ENCODE measurements around the gene ITGAL. TPM values are rescaled to one million over a fixed set of nuclear protein-coding genes. Genes with fewer than 3 reads are reported as not detected.
"Not testable (repeated sequence)": the region's sequence is repeated elsewhere in the genome, so short reads cannot be mapped to it uniquely, and the experiment has no call there.

Gene ITGAL
- total RNA-seq, 1 experiment from 2014 or later, result not detected

- no peaks in the 10 kb centered on the region for H3K79me1 ChIP-seq (ENCODE audit: insufficient read depth, low read depth, low read length, poor library complexity, severe bottlenecking)
- H3K4me1 ChIP-seq (ENCODE audit: insufficient read depth, low read length), result no peaks in the 10 kb centered on the region
- H2BK15ac ChIP-seq (ENCODE audit: low read depth, low read length), result no peak overlapping the region
- H4K91ac ChIP-seq (ENCODE audit: insufficient read length, low read depth, low read length), result no peak overlapping the region
- no peak overlapping the region for H3K4me3 Mint-ChIP-seq
- no peak overlapping the region for H4K8ac ChIP-seq (replicated peaks; ENCODE audit: insufficient read length, low read depth, low read length)
- no peak overlapping the region for H2BK20ac ChIP-seq (ENCODE audit: low read depth, low read length, poor library complexity, severe bottlenecking)
- peaks cover 3% of the 10 kb centered on the region in 2 experiments for H3K4me1 Mint-ChIP-seq
- no peak overlapping the region for H3K14ac ChIP-seq (ENCODE audit: insufficient read depth, low read length)
- no peak overlapping the region for H4K5ac ChIP-seq (ENCODE audit: insufficient read length, low read depth, low read length)
- no peak overlapping the region for H3K56ac ChIP-seq (ENCODE audit: insufficient read length, low read depth, low read length)
- no peak overlapping the region for H3K4me2 ChIP-seq (ENCODE audit: insufficient read depth, insufficient read length, low read length)
- H3K9me3 ChIP-seq (ENCODE audit: control insufficient read depth, low read depth, low read length), result no peaks in the 10 kb centered on the region
- no peak overlapping the region for H2BK120ac ChIP-seq (ENCODE audit: low read depth, low read length, poor library complexity, severe bottlenecking)
- no peak overlapping the region for H3K4ac ChIP-seq (ENCODE audit: low read depth, low read length)
- no peak overlapping the region for H3K9ac ChIP-seq (ENCODE audit: extremely low read depth, insufficient read length, low read length)
- no peak overlapping the region for H2BK5ac ChIP-seq (ENCODE audit: insufficient read length, low read length)
- no peaks in the 10 kb centered on the region for H3K9me3 Mint-ChIP-seq
- H3K27me3 ChIP-seq (ENCODE audit: insufficient read depth, low read length), result no peaks in the 10 kb centered on the region
- WGBS (ENCODE audit: extremely low coverage, insufficient read length, low lambda C conversion rate), result no CpG with 5 or more reads among the region's 11 CpGs
- peaks cover 10% of the 10 kb centered on the region for H3K23me2 ChIP-seq (ENCODE audit: insufficient read length, low read depth, low read length, poor library complexity, severe bottlenecking)
- no peak for DNase-seq
- H3K27ac ChIP-seq (ENCODE audit: insufficient read length, low read depth, low read length), result no peak overlapping the region
- TF ChIP-seq CTCF (conservative IDR thresholded peaks at IDR 0.05), result no peak
- H3K79me2 ChIP-seq (ENCODE audit: insufficient read depth, low read length), result no peaks in the 10 kb centered on the region
- H3K27ac Mint-ChIP-seq, result no peak overlapping the region
- no peaks in the 10 kb centered on the region for H3K27me3 Mint-ChIP-seq (ENCODE audit: low read depth)
- no peak overlapping the region for H3K18ac ChIP-seq (ENCODE audit: insufficient read length, low read depth, low read length)
- H2AFZ ChIP-seq (ENCODE audit: low read length), result no peak overlapping the region
- H3T11ph ChIP-seq (ENCODE audit: low read length), result no peak overlapping the region
- no peak overlapping the region for H2AK5ac ChIP-seq (ENCODE audit: insufficient read length, low read length)
- no peaks in the 10 kb centered on the region for H4K20me1 ChIP-seq (ENCODE audit: control insufficient read depth, insufficient read depth, insufficient read length)
- no peak overlapping the region for H3K23ac ChIP-seq (ENCODE audit: insufficient read length, low read depth, low read length)
- no peak overlapping the region for H2BK12ac ChIP-seq (ENCODE audit: insufficient read length, low read depth, low read length)
- peaks cover 0 to 13% (median 9%) of the 10 kb centered on the region in 3 experiments; a peak in 5 of 7 replicates for H3K36me3 Mint-ChIP-seq (ENCODE audit: insufficient read depth in 1 of 3, low read depth in 3 of 3)
Measured at GRCh38 chr16:30521873-30522641, 49.5 kb downstream of the ITGAL start.

- not testable (repeated sequence) for H3K4me3 Mint-ChIP-seq; H4K5ac ChIP-seq (ENCODE audit: insufficient read length, low read depth, low read length); H3K14ac ChIP-seq (ENCODE audit: insufficient read depth, low read length); H3K4me2 ChIP-seq (ENCODE audit: insufficient read depth, insufficient read length, low read length); H2BK20ac ChIP-seq (ENCODE audit: low read depth, low read length, poor library complexity, severe bottlenecking); DNase-seq; H3K23ac ChIP-seq (ENCODE audit: insufficient read length, low read depth, low read length); H3K9ac ChIP-seq (ENCODE audit: extremely low read depth, insufficient read length, low read length); H3K27me3 Mint-ChIP-seq (ENCODE audit: low read depth); H2BK12ac ChIP-seq (ENCODE audit: insufficient read length, low read depth, low read length); H3K4me1 ChIP-seq (ENCODE audit: insufficient read depth, low read length); H4K20me1 ChIP-seq (ENCODE audit: control insufficient read depth, insufficient read depth, insufficient read length); H3K27me3 ChIP-seq (ENCODE audit: insufficient read depth, low read length); H3K79me1 ChIP-seq (ENCODE audit: insufficient read depth, low read depth, low read length, poor library complexity, severe bottlenecking); H2AFZ ChIP-seq (ENCODE audit: low read length); H3T11ph ChIP-seq (ENCODE audit: low read length); H3K18ac ChIP-seq (ENCODE audit: insufficient read length, low read depth, low read length); H4K91ac ChIP-seq (ENCODE audit: insufficient read length, low read depth, low read length); H3K4ac ChIP-seq (ENCODE audit: low read depth, low read length); H3K9me3 ChIP-seq (ENCODE audit: control insufficient read depth, low read depth, low read length); H2BK5ac ChIP-seq (ENCODE audit: insufficient read length, low read length); H3K79me2 ChIP-seq (ENCODE audit: insufficient read depth, low read length); H3K9me3 Mint-ChIP-seq; H2AK5ac ChIP-seq (ENCODE audit: insufficient read length, low read length); H2BK120ac ChIP-seq (ENCODE audit: low read depth, low read length, poor library complexity, severe bottlenecking); H3K27ac ChIP-seq (ENCODE audit: insufficient read length, low read depth, low read length); H3K27ac Mint-ChIP-seq; H2BK15ac ChIP-seq (ENCODE audit: low read depth, low read length); H4K8ac ChIP-seq (replicated peaks; ENCODE audit: insufficient read length, low read depth, low read length); H3K56ac ChIP-seq (ENCODE audit: insufficient read length, low read depth, low read length); H3K4me1 Mint-ChIP-seq
- peaks cover 0 to 13% (median 9%) of the 10 kb centered on the region in 3 experiments; a peak in 5 of 7 replicates for H3K36me3 Mint-ChIP-seq (ENCODE audit: insufficient read depth in 1 of 3, low read depth in 3 of 3)
- H3K23me2 ChIP-seq (ENCODE audit: insufficient read length, low read depth, low read length, poor library complexity, severe bottlenecking), result peaks cover 15% of the 10 kb centered on the region
- no CpG with 5 or more reads among the region's 12 CpGs for WGBS (ENCODE audit: extremely low coverage, insufficient read length, low lambda C conversion rate)
Measured at GRCh38 chr16:30522702-30523463, 50.3 kb downstream of the ITGAL start.

All from H9 (cell line).